Type B pancreatic cell (in vitro differentiated cells): ENCODE measurements around the gene KBTBD4. TPM values are rescaled to one million over a fixed set of nuclear protein-coding genes. Genes with fewer than 3 reads are reported as not detected.
"Not testable (repeated sequence)": the region's sequence is repeated elsewhere in the genome, so short reads cannot be mapped to it uniquely, and the experiment has no call there.

Source experiments
- DNase-seq: peaks from one replicate; pipeline ENCODE4 v3.0.0; 2021; ENCODE audit warnings: mixed read lengths; ENCODE audit not compliant: unreplicated experiment; ENCODE audit errors: extremely low spot score
- H3K27ac Mint-ChIP-seq: 2 replicates; pipeline ENCODE4 v1.8.0; 2021; ENCODE audit warnings: mild to moderate bottlenecking, mixed read lengths
- H3K27me3 Mint-ChIP-seq: 2 replicates; pipeline ENCODE4 v1.8.0; 2021; ENCODE audit warnings: mixed read lengths
- H3K36me3 Mint-ChIP-seq: 2 replicates; pipeline ENCODE4 v1.8.0; 2021; ENCODE audit warnings: mixed read lengths
- H3K4me1 Mint-ChIP-seq: one replicate; pipeline ENCODE4 v1.8.0; 2021; ENCODE audit warnings: mixed read lengths; ENCODE audit not compliant: unreplicated experiment
- H3K4me3 Mint-ChIP-seq: 2 replicates; pipeline ENCODE4 v1.8.0; 2021; ENCODE audit warnings: mild to moderate bottlenecking, mixed read lengths
- H3K9me3 Mint-ChIP-seq: 2 replicates; pipeline ENCODE4 v1.8.0; 2021; ENCODE audit warnings: mixed read lengths
- total RNA-seq: library from RNA; stranded (reverse); gene quantifications from 2 replicates; pipeline ENCODE4 v1.2.1, GENCODE V29; 2021; ENCODE audit warnings: low replicate concordance
- TF ChIP-seq, protein P1 (sequence below): fragments of 200-600 bp; sonication (generic); conservative IDR thresholded peaks from 2 replicates; pipeline ENCODE4 v1.5.0; 2021; ENCODE audit warnings: antibody characterized with exemption, mild to moderate bottlenecking

KBTBD4 gene
- total RNA-seq, 1 donor from 2014 or later, result 18.0 TPM

DNA sequence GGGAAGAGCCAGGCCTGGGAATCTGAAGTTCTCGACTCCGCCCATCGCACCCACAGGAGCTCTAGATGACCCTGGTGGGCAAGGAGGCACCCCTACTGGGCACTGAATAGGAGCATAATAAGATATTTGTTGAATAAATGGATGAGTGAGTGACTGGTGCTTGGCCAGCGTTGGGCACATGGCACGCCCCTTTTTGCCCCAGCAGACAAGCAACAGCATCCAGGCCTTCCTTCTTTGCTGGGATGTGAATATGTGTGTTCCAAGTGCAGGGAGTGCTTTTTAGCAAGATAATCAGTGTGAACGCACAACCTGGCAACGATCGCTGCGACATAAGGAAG, 25.4 kb downstream of the KBTBD4 start:
- peak overlapping the region; percentile 89 for H3K27ac Mint-ChIP-seq
- no peaks in the 10 kb centered on the region for H3K9me3 Mint-ChIP-seq
- peaks cover 21% of the 10 kb centered on the region for H3K4me1 Mint-ChIP-seq
- peak overlapping the region; percentile 90 for H3K4me3 Mint-ChIP-seq
- TF ChIP-seq, protein P1, sequence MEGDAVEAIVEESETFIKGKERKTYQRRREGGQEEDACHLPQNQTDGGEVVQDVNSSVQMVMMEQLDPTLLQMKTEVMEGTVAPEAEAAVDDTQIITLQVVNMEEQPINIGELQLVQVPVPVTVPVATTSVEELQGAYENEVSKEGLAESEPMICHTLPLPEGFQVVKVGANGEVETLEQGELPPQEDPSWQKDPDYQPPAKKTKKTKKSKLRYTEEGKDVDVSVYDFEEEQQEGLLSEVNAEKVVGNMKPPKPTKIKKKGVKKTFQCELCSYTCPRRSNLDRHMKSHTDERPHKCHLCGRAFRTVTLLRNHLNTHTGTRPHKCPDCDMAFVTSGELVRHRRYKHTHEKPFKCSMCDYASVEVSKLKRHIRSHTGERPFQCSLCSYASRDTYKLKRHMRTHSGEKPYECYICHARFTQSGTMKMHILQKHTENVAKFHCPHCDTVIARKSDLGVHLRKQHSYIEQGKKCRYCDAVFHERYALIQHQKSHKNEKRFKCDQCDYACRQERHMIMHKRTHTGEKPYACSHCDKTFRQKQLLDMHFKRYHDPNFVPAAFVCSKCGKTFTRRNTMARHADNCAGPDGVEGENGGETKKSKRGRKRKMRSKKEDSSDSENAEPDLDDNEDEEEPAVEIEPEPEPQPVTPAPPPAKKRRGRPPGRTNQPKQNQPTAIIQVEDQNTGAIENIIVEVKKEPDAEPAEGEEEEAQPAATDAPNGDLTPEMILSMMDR, result peak; percentile 28
- no peak for DNase-seq
- H3K36me3 Mint-ChIP-seq, result peaks cover 9% of the 10 kb centered on the region
- H3K27me3 Mint-ChIP-seq, result no peaks in the 10 kb centered on the region

DNA sequence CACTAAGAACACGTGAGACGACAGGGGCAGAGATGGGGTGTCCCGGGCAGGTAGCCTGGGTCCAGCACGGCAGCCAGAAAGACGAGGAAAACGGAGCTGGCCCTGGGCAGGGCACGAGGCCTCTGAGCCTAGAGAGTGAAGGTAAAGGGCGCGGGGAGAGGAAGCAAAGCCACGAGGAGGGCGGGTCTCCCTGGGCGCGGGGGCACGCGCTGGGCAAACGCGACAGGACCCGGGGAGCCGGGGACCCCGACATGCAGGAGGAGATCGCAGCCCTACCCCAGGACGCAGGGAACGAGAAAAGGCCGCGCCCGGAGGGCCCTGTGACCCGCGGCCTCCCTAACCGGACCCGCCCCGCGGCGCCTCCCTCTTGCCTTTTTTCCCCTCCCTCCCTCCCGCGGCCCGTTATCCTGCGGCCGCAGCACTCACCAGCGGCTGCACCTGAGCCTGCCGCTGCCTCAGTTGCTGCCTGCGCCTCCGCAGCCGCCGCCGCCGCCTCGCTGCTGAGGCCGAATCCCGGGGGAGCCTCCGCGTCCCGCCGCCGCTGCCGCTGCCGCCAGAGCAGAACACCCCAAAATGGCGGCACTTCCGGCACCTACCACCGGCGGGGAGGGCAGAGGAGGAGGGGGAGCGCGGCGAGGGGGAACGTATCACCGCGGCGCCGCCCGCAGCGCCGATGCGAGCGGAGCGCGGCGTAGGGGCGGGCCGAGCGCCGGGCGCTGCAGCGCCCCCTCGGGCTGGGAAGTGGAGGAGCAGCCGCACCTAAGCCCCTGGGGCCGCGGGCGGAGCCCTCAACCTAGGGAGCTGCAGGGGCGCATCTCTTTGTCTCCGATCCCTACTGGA, 26.0 kb downstream of the KBTBD4 start, which contains the start of gene CELF1:
TSS of gene CELF1 (minus strand) at position 567 of the 840 bp plus-strand sequence. CDS start 53,609 bp downstream, outside the sequence.
- Mint-ChIP-seq H3K27me3 (no peaks in the 10 kb centered on the region), H3K4me1 (peaks cover 21% of the 10 kb centered on the region), H3K9me3 (no peaks in the 10 kb centered on the region), H3K36me3 (peaks cover 12% of the 10 kb centered on the region), H3K4me3 (peak within 1 kb of the TSS; percentile 98), H3K27ac (peak within 1 kb of the TSS; percentile 98)
- TF ChIP-seq, protein P1, result peak; percentile 95
- DNase-seq, result peak; percentile 95

DNA sequence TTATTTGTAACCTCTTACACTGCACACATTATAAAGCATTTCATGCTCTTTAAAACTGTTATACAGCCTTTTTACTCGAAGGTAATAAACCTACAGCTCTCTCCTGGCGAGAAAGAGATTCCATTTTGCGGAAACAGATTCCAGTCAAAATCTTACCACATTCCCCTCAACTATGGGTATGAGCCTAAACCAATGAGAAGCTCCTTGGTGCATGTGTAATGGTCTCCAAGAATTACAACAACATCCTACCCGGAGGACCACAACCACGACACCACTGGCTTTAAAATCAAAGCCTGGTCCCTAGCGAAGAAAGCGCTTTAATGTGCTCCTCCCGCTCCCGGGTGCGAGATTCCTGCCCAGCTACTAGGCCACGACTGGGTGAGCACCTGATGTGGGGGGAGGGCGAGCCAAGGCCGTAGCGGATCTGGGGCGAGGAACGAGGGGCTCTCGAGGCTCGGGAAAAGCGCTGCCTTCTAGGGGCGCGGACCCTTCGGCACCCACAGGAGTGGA, 26.7 kb downstream of the KBTBD4 start:
- Mint-ChIP-seq H3K4me3 (peak overlapping the region; percentile 98), H3K9me3 (no peaks in the 10 kb centered on the region), H3K4me1 (peaks cover 21% of the 10 kb centered on the region), H3K27ac (peak overlapping the region; percentile 98), H3K36me3 (peaks cover 12% of the 10 kb centered on the region), H3K27me3 (no peaks in the 10 kb centered on the region)
- TF ChIP-seq, protein P1, result no peak
- DNase-seq, result no peak

DNA sequence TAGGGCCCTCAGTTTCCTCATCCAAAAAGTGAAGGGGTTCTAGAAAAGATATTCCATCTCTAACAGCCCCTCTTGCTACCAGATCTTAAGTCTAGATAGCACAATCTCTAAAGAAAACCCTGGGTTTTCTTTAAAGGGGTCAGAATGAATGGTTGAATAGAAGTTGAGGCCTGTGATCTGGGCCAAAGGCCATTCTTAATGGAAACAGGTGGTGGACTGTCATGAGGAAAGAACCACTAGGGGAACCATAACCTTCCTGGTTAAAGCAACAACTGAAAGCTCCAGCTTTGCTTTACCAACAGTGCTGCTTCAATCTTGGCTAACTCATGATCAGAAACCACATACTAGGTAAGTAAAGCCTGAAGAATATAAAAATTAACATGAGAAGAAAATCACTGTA, 27.7 kb downstream of the KBTBD4 start:
- H3K4me3 Mint-ChIP-seq, result peak overlapping the region; percentile 98
- no peaks in the 10 kb centered on the region for H3K9me3 Mint-ChIP-seq
- H3K36me3 Mint-ChIP-seq, result peaks cover 12% of the 10 kb centered on the region
- TF ChIP-seq, protein P1, result peak; percentile 65
- H3K27ac Mint-ChIP-seq, result peak overlapping the region; percentile 98
- H3K27me3 Mint-ChIP-seq, result no peaks in the 10 kb centered on the region
- DNase-seq, result no peak
- peaks cover 21% of the 10 kb centered on the region for H3K4me1 Mint-ChIP-seq

DNA sequence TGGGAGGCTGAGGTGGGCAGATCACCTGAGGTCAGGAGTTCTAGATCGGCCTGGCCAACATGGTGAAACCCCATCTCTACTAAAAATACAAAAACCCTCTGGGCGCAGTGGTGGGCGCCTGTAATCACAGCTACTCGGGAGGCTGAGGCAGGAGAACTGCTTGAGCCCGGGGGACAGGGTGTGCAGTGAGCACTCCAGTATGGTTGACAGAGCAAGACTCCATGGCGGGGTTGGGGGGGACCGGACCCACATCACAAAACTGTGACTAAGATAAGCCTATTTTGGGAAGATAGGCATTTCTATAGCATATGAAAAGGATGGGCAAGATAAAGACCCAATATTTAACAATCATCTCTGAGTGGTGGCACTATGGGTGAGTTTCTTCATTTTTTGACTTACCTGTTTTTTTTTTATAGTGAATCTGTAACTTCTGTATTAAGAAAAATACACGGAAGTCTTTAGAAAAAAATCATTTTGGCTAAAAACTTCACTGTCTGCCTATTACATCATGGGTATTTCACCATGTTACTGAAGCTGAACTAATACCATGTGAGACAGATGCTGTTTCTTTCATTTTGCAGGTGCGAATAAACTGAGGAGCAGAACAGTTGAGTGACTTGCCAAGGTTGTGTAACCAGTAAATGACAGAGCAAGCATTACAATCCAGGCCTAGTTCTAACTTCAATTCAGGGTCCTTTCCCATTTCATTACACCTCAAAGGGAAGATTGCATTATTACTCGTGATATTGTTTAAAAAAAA, 28.3 kb downstream of the KBTBD4 start:
- no peaks in the 10 kb centered on the region for H3K27me3 Mint-ChIP-seq
- TF ChIP-seq, protein P1, result no peak
- peaks cover 21% of the 10 kb centered on the region for H3K4me1 Mint-ChIP-seq
- peak overlapping the region; percentile 74 for H3K4me3 Mint-ChIP-seq
- DNase-seq, result no peak
- H3K27ac Mint-ChIP-seq, result peak overlapping the region; percentile 98
- H3K9me3 Mint-ChIP-seq, result no peaks in the 10 kb centered on the region
- peaks cover 12% of the 10 kb centered on the region for H3K36me3 Mint-ChIP-seq

DNA sequence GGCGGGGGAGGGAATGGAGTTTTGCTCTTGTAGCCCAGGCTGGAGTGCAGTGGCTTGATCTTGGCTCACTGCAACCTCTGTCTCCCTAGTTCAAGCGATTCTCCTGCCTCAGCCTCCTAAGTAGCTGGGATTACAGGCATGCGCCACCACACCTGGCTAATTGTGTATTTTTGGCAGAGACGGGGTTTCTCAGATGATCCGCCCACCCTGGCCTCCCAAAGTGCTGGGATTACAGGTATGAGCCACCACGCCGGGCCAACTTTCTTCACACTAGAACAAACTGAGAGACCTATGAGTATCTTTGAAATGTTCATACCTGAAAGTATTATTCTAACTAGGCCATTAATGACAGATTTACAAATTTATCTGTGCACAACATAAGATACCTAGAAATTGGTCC, 32.5 kb downstream of the KBTBD4 start:
- Mint-ChIP-seq H3K36me3 (peaks cover 12% of the 10 kb centered on the region), H3K4me1 (peaks cover 18% of the 10 kb centered on the region)
- not testable (repeated sequence) for H3K9me3 Mint-ChIP-seq, H3K27me3 Mint-ChIP-seq, H3K27ac Mint-ChIP-seq, DNase-seq, H3K4me3 Mint-ChIP-seq
